HG03060 (cell line): ENCODE data around the gene CCR5.

Source experiments
- ATAC-seq: cut with Tn5 transposase; IDR thresholded peaks from one replicate; pipeline ENCODE4 v1.9.1; 2021; ENCODE audit warnings: low read depth, moderate number of reproducible peaks; ENCODE audit not compliant: unreplicated experiment

The CCR5 gene

DNA sequence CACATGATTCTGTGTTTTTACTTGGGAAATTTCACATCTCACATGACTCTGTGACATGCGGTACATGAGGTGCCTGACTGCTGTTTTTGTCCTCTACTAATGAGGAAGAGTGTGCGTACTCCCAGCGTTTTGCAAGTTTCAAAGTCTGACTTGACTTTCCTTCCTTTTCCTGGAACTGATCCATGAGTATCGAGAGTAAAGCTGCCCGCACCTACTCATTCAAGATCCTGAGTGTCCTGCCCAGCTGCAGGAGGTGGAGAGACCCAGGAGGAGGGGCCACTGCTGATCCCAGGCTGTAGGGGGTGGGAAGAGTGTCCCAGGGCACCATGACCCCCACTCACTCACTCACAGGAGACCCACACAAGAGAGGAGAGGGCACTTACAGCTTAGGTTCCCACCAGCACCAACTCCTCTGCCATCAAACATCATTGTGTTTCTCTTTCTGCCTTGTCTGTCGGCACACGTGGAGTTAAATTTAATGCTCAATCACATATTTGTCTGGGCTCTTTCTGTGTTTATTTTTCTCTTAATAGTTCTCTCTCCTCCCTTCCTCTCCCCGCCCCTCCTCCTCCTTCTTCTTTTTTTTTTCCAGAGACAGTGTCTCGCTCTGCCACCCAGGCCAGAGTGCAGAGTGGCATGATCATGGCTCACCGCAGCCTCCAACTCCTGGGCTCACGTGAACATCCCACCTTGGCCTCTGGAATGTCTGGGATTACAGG is 34.7 kb downstream of the CCR5 start:
- ATAC-seq: no peak

DNA sequence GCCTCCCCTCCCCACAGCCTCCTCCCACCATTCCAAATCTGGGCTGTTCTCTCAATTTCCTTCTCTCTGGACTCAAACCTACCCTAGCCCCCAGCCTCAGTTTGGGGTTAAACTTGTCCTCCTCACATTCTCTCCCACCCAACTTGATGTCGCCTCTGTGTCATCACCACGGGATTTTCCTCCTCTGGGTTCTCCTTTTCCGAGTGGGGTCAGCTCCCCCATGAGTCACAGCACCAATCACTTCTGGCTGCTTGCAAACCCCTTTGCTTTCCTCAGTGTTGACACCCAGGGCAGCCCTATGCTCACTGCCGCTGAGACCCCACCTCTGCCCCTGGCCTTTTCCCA is 35.7 kb downstream of the CCR5 start:
- no peak for ATAC-seq

- no peak for ATAC-seq
These were observed 36.3 kb downstream of the CCR5 start, which contains the start of the genes CCR5AS and CCRL2 for GRCh38 chr3:46406788-46407611. Gene CCR5AS (minus strand): TSS chr3:46407066. Gene CCRL2 (plus strand): TSS chr3:46407259. CDS start chr3:46408080, 821 bp downstream.

- no peak for ATAC-seq
These were observed 37.2 kb downstream of the CCR5 start for GRCh38 chr3:46407970-46408369.

GRCh38 chr3:46408853-46409252 is 38.1 kb downstream of the CCR5 start:
- ATAC-seq: no peak

DNA sequence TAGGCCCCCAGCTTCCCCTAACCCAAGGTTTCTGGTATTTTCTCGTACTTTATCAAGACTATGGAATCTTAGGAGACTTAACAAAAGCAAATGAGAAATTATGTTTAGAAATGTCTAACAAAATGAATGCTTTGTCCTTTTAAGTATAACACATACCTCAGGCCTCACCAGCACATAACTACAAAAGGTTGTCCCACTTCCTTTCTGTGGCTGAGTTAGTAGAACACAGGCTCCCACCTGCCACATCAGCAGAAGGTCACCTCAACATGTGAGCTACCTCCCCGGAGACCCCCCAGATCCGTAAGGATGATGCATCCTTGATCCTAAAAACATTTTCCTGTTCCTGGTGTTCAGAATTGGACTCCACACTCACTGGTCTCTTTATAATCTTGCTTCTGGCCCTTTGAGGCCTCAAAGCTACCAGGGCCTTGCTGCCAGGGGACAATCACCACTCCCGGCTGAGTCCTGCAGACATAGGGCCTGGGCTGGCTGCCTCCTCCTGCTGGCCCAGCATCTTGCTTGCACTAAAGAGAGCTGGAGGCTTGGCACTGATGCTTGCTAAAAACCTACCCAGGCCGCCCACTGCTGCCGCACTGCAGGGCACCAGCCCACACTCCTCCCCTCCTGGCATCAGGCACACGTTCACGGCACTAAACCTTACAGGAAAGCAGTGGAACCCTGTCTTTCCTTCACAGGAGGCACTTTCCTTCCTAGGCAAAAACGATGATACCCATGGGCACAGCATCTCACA is 39.2 kb downstream of the CCR5 start:
- no peak for ATAC-seq

DNA sequence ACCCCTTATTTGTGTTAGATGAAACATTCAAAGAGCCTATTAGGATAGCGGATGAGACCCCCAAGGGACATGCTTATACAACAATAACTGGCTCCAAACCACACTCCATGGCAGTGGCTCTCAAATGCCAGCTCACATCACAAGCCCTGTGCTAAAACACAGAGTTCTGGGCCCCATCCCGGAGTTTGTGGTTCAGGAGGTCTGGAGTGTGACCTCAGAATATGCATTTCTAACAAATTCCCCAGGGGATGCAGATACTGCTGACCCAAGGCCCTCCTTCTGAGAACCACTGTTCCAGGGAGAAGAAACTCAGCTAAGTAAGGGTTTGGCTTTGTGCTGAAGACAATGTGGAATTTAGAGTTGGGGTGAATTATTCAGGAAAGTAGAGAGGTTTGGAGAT is 39.9 kb downstream of the CCR5 start:
- ATAC-seq: no peak

- ATAC-seq: no peak
These were observed 40.5 kb downstream of the CCR5 start for GRCh38 chr3:46411271-46411670.

GRCh38 chr3:46412786-46413298 is 42.1 kb downstream of the CCR5 start:
- ATAC-seq: no peak

DNA sequence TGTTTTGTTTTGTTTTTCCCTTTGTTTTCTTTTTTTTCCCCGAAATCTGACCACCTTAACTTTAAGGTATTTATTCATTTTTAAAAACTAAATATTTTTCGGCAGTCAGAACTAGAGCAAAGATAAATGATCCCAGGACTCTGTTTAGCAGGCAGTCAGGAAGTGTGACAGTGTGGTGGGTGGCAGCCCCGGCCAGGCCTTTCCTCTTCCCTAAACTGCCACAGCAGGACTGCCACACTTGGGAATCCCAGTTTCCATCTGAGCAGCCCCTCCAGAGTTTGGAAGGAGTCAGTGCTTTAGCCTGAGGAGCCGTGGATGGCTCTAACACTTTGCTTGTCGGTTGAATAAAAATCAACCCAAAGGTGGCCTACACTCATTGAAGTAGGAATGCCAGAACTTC is 43.2 kb downstream of the CCR5 start:
- no peak for ATAC-seq

DNA sequence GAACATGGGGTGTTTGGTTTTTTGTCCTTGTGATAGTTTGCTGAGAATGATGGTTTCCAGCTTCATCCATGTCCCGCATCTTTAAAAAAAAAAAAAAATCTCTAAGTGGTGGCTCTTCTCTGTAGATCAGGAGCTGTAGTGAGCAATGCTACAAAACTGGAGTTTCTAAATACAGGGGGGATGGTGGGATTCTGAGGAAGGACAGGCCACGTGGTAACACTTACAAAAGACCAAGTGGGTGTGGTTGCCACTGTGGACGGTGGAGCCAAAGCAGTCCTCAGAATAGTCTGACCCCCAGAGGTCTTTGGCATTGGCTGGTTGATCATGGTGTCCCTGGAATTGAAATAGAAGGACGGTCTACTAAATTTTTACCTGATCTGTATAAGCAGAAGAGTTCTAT is 44.0 kb downstream of the CCR5 start:
- ATAC-seq: no peak

GRCh38 chr3:46416125-46416810 is 45.5 kb downstream of the CCR5 start:
- ATAC-seq: no peak

- ATAC-seq: no peak
These were observed 46.2 kb downstream of the CCR5 start for GRCh38 chr3:46416811-46417510.

DNA sequence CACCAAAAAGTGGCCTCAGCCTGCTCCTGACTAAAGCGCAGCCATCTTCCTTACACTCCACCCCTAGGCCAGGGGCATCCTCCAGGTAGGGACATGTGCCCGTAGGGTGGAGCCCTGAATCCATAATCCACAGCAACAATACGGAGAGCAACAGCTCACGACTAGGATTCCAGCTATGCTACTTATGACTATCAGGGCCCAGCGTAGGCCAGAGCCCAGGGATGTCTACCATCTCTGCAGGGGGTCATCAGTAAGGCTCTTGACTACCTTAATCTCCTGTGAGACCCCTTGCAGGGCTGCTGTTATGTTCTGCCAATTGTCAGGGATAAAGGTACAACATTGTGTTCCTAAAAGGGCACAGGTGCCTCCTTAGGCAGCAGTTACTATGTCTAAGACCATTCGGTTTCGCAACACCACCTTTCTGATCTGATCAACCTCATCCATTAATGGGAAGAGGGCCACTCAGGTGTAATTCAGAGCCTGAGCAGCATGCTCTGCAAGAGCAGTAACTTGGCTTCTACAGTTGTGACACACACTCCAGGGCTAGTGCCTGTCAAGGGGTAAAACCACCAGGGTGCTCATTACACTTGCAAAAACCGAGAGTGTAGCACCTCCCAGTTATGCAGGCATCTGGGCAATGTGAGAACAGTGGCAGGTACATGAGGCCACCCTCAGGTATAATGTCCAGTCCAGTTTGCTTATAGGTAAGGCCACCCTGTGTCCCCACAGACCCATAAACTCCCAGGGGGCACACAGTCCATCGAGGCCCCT is 47.3 kb downstream of the CCR5 start:
- no peak for ATAC-seq

DNA sequence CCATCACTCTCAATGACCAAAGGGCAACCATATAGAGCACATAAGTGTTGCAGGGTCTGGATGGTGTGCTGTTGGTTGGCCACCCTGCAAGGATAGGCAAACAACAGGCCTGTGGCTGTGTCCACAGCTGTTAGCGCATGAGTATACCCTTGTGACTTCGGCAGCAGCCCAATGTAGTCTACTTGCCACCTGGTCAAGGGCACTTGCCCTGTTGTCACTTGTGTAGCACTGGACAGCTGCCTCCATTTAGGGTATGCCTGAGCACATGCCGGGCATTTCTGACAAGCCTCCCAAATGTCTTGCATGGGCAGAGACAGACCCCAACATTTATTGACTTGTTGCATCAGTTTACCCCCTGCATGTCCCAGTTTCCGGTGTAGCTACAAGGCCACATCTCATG is 49.1 kb downstream of the CCR5 start:
- ATAC-seq: no peak

DNA sequence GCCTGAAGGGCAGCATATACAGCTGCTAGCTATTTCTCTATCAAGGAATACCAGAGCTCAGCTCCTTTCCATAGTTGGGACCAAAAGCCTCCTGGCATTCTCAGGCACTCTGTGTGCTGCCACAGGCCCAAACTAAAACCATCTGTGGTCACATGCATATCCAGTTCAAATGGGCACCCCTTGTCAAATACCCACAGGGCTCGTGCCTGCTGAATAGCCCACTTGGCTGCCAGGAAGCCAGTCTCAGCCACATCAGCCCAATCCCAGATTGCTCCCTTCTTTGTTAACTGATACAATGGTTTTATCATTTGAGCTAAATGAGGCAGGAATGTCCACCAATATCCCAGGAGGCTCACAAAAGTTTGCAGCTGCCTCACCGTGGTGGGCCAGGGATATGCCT is 50.2 kb downstream of the CCR5 start:
- no peak for ATAC-seq

DNA sequence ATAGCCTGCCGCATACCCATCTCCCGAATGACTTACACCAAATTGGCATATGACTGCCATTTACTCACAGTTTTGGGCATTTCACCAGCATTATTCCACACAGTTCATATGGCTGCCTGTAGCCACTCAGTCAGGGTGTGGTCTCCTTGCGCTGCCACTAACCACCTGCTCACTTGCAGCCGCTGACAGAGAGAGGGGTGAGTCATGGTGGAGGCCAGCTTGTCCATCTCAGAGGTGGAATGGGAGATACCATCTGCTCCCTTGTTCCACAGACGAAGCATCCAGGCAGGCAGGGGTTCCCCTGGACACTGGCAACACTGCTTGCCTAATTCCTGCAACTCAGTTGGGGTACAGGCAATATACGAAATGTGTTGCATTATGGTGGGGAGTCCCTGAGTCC is 51.9 kb downstream of the CCR5 start:
- no peak for ATAC-seq

DNA sequence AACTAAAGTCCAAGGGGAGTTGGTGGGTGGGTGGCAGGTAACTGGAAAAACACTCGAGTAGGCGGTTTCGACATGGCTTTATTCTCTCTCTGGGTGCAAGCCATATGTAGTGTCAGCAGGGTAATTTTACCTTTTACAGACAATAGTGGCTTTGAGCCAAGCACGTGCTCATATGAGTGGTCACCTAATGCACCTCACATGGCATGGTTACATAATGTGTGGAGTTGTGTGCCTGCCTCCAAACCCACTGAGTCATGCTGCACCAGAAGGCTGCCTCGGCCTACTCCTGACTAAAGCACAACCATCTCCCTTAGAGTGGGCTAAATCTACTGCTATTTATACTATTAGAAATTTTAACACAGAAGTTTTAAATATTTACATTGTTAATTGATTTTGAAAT is 52.8 kb downstream of the CCR5 start:
- no peak for ATAC-seq
